ENCODE data around the gene TCEAL2. TPM values are rescaled to one million over a fixed set of nuclear protein-coding genes. Genes with fewer than 3 reads are reported as not detected.

Gene TCEAL2
- total RNA-seq = 29.4 TPM

GRCh38 chrX:102125436-102125835, at the start of gene TCEAL2:
TSS of gene TCEAL2 (plus strand) at chrX:102125679. CDS start at chrX:102126831, 1,152 bp downstream.

GRCh38 chrX:102142274-102142673, 16.8 kb downstream of the TCEAL2 start, which contains the start of gene TCEAL6:
TSS of gene TCEAL6 (minus strand) at chrX:102142481.

GRCh38 chrX:102155806-102156179, 30.3 kb downstream of the TCEAL2 start, which contains the start of gene BEX5:
TSS of gene BEX5 (minus strand) at chrX:102155977. CDS start at chrX:102154265, 1,712 bp downstream.

Other genes with a start within 250 kb of the TCEAL2 start
- gene ZMAT1, start 193.7 kb upstream of the TCEAL2 start, total RNA-seq = 22.8 TPM
- 5.9 TPM for gene TCEAL6, start 16.8 kb downstream of the TCEAL2 start, total RNA-seq
- gene BEX5, start 30.3 kb downstream of the TCEAL2 start, total RNA-seq = 24.7 TPM
- not detected for gene TCP11X1, start 89.6 kb downstream of the TCEAL2 start, total RNA-seq
- gene NXF2, start 121.5 kb downstream of the TCEAL2 start, total RNA-seq = not detected